Measurements from ENCODE around the gene LRRC74A.

Gene LRRC74A

GRCh38 chr14:76870166-76870565, 44.0 kb downstream of the LRRC74A start:
- Histone ChIP-seq H3F3A (ENCODE audit: control insufficient read depth, insufficient read depth) (no peaks in the 10 kb centered on the region), H4K20me1 (ENCODE audit: control insufficient read depth, insufficient read depth, low read depth, low read length) (no peaks in the 10 kb centered on the region), H3K4me1 (ENCODE audit: control insufficient read depth, low read length) (no peaks in the 10 kb centered on the region), H3K27ac (ENCODE audit: low read depth, low read length) (no peak overlapping the region), H3K79me2 (ENCODE audit: control insufficient read depth, low read length) (no peaks in the 10 kb centered on the region), H3K9me3 (ENCODE audit: control insufficient read depth, insufficient read depth, low read length) (peaks cover 1% of the 10 kb centered on the region; the same call in 1 of the 2 replicates), H3K36me3 (ENCODE audit: control insufficient read depth, low read length) (no peaks in the 10 kb centered on the region), H3K4me2 (ENCODE audit: low read length) (no peak overlapping the region), H3K27me3 (ENCODE audit: control insufficient read depth, low read length) (peaks cover 15% of the 10 kb centered on the region; the same call in 1 of the 2 replicates), H3K4me3 (ENCODE audit: low read length) (no peak overlapping the region), H3K9me2 (replicated peaks; ENCODE audit: control insufficient read depth, low read length) (no peaks in the 10 kb centered on the region)
- TF ChIP-seq CTCF (IDR thresholded peaks at IDR 0.05; ENCODE audit: low read depth, low read length, poor library complexity, severe bottlenecking) (peak; percentile 36), EZH2phosphoT487 (IDR thresholded peaks at IDR 0.05; ENCODE audit: borderline replicate concordance, low read length) (no peak)

- peaks cover 9% of the 10 kb centered on the region for H3K9me3 ChIP-seq (ENCODE audit: control insufficient read depth, insufficient read depth, low read length)
- no peak for TF ChIP-seq EZH2phosphoT487 (IDR thresholded peaks at IDR 0.05; ENCODE audit: borderline replicate concordance, low read length)
- TF ChIP-seq CTCF (IDR thresholded peaks at IDR 0.05; ENCODE audit: low read depth, low read length, poor library complexity, severe bottlenecking) = peak; percentile 79
- no peaks in the 10 kb centered on the region for H3F3A ChIP-seq (ENCODE audit: control insufficient read depth, insufficient read depth)
These were observed 46.7 kb downstream of the LRRC74A start for GRCh38 chr14:76872796-76873432.

GRCh38 chr14:76874734-76875133, 48.5 kb downstream of the LRRC74A start:
- H3K9me2 ChIP-seq (replicated peaks; ENCODE audit: control insufficient read depth, low read length) = no peaks in the 10 kb centered on the region
- H4K20me1 ChIP-seq (ENCODE audit: control insufficient read depth, insufficient read depth, low read depth, low read length) = no peaks in the 10 kb centered on the region
- H3K27ac ChIP-seq (ENCODE audit: low read depth, low read length) = no peak overlapping the region
- H3F3A ChIP-seq (ENCODE audit: control insufficient read depth, insufficient read depth) = no peaks in the 10 kb centered on the region
- peaks cover 6% of the 10 kb centered on the region; the same call in 1 of the 2 replicates for H3K27me3 ChIP-seq (ENCODE audit: control insufficient read depth, low read length)
- H3K4me2 ChIP-seq (ENCODE audit: low read length) = no peak overlapping the region
- no peaks in the 10 kb centered on the region for H3K4me1 ChIP-seq (ENCODE audit: control insufficient read depth, low read length)
- no peak overlapping the region for H3K4me3 ChIP-seq (ENCODE audit: low read length)
- H3K36me3 ChIP-seq (ENCODE audit: control insufficient read depth, low read length) = no peaks in the 10 kb centered on the region
- TF ChIP-seq EZH2phosphoT487 (IDR thresholded peaks at IDR 0.05; ENCODE audit: borderline replicate concordance, low read length) = no peak
- TF ChIP-seq CTCF (IDR thresholded peaks at IDR 0.05; ENCODE audit: low read depth, low read length, poor library complexity, severe bottlenecking) = no peak
- peaks cover 9% of the 10 kb centered on the region for H3K9me3 ChIP-seq (ENCODE audit: control insufficient read depth, insufficient read depth, low read length)
- no peaks in the 10 kb centered on the region for H3K79me2 ChIP-seq (ENCODE audit: control insufficient read depth, low read length)

More at GRCh38 chr14:76872796-76873432, 46.7 kb downstream of the LRRC74A start:
- Histone ChIP-seq H3K27me3 (ENCODE audit: control insufficient read depth, low read length) (peaks cover 7% of the 10 kb centered on the region; the same call in 1 of the 2 replicates), H3K4me3 (ENCODE audit: low read length) (no peak overlapping the region), H4K20me1 (ENCODE audit: control insufficient read depth, insufficient read depth, low read depth, low read length) (no peaks in the 10 kb centered on the region), H3K4me1 (ENCODE audit: control insufficient read depth, low read length) (no peaks in the 10 kb centered on the region), H3K9me2 (replicated peaks; ENCODE audit: control insufficient read depth, low read length) (no peaks in the 10 kb centered on the region), H3K4me2 (ENCODE audit: low read length) (no peak overlapping the region), H3K27ac (ENCODE audit: low read depth, low read length) (no peak overlapping the region), H3K36me3 (ENCODE audit: control insufficient read depth, low read length) (no peaks in the 10 kb centered on the region), H3K79me2 (ENCODE audit: control insufficient read depth, low read length) (no peaks in the 10 kb centered on the region)

All from DOHH2 (cell line).